MV-4-11 (cell line): Measurements from ENCODE around the gene MARS1.
"Not testable (repeated sequence)": the region's sequence is repeated elsewhere in the genome, so short reads cannot be mapped to it uniquely, and the experiment has no call there.

Experiments
- DNase-seq: peaks from one replicate; lab custom pipeline; 2025; lab: John Stamatoyannopoulos, UW

The MARS1 gene

DNA sequence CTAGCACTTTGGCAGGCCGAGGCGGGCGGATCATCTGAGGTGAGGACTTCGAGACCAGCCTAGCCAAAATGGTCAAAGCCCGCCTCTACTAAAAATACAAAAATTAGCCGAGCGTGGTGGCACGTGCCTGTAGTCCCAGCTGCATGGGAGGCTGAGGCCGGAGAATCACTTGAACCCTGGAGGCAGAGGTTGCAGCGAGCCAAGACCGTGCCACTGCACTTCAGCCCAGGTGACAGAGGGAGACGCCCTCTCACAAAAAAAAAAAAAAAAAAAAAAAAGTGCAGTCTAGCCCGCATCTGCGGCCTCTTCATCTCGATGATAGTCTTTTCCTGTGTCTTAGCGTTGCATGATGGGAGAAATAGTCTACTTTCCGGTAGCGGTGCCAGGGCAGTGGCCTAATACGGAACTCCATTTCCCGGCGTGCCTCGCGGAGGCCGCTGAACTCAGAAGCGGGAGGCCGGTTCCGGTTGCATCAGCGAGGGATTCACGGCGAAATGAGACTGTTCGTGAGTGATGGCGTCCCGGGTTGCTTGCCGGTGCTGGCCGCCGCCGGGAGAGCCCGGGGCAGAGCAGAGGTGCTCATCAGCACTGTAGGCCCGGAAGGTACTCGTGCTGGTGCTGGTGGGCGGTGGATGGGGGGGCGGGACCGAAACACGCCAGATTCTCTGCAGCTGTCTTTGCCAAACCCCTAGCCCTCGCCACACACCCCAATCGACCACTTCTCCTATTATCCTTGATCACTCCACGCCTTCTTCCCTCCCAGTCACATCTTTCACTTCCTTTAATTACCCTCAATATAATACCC is at the start of gene MARS1:
MARS1 (plus strand) TSS at position 472 of the 805 bp plus-strand sequence; CDS start at position 495, 23 bp downstream.
- peak; percentile 98 for DNase-seq

DNA sequence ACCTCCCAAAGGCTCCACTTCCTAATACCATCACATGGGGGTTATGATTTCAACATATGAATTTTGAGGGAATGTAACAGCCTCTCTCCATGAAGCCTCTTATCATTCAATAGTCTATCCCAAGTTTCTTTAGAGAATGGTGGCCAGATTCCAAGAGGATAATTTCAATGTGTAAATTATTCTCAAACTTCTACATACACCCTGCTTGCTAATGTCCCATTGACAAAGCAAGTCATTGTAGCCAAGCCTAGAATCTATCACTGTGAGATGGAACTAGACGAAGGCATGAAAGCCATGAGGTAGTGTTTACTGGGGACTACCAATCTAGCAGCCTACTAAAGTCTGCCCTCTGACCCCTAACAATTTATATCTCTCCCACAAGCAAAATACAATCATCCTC is 49.5 kb upstream of the MARS1 start:
- no peak for DNase-seq

DNA sequence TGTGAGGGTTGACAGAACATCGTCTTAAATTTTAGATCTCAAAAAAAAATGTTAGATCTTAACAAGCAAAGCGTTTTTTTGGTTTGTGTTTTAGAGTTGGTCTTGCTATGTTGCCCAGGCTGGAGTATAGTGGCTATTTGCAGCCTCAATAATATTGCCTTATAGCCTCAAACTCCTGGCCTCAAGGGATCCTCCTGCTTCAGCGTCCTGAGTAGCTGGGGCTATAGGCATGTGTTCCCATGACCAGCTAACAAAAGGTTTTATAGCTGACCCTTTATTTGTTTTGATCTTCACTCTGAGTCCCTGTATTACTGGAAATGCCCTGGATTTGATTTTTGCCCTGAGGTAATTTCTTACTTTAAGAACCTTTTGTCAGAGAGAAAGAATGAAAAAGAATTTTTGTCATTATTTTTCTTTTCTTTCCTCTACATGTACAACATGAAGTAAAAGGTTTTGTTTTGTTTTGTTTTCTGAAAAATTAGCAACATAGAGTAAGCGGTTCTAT is 48.1 kb upstream of the MARS1 start:
- no peak for DNase-seq

DNA sequence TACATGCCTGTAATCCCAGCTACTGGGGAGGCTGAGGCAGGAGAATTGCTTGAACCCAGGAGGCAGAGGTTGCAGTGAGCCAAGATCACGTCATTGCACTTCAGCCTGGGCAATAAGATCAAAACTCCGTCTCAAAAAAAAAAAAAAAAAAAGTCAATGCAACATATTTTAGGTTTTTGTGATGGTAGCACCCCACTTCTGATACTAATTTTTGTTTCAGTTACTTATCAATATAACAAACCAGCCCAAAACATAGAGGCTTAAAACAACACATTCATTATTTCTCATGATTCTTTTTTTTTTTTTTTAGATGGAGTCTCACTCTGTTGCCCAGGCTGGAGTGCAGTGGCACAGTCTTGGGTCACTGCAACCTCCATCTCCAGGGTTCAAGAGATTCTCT is 46.5 kb upstream of the MARS1 start:
- not testable (repeated sequence) for DNase-seq

DNA sequence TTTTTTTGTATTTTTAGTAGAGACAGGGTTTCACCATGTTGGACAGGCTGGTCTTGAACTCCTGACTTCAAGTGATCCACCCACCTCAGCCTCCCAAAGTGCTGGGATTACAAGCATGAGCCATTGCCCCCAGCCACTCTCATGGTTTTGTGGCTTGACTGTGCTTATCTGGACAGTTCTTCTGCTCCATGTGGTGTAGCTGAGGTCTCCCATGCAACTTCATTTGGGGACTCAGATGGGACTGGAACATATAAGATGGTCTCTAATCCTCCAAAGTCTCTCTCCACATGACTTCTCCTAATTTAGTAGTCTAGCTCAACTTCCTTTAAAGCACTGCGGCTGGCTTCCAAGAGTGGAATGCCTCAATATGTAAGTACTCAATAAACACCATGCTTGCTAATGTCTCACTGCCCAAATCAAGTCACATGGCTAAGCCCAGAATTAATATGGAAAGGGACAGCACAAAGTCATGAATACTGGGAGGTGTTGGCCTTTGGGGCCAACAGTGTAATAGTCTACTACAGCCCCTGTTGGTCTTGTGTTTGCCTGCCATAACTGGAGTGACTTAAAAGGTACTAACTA is 45.9 kb upstream of the MARS1 start:
- DNase-seq: peak; percentile 25

DNA sequence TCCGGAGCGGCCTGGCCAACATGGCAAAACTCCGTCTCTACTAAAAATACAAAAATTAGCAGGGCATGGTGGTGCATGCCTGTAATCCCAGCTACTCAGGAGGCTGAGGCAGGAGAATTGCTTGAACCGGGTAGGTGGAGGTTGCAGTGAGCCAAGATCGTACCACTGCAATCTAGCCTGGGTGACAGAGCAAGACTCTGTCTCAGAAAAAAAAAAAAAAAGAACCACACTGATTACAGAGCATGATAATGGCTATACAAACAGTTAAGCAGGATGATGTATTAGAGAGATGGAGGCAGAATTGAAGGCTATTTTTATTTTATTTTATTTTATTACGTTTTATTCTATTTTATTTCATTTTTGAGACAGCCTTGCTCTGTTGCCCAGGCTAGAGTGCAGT is 43.5 kb upstream of the MARS1 start:
- not testable (repeated sequence) for DNase-seq

DNA sequence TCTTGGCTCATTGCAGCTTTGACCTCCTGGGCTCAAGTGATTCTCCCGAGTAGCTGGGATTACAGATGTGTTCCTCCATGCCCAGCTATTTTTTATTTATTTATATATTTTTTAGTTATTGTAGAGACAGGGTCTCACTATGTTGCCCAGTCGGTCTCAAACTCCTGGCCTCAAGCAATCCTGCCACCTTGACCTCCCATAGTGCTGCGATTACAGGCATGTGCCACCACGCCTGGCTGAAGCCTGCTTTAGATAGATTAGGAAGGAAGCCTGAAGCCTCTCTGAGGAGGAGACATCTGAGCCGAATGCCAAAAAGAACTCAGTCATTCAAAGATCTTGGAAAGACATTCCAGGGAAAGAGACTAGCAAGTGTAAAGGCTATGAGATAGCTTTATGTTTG is 43.1 kb upstream of the MARS1 start:
- DNase-seq: no peak

DNA sequence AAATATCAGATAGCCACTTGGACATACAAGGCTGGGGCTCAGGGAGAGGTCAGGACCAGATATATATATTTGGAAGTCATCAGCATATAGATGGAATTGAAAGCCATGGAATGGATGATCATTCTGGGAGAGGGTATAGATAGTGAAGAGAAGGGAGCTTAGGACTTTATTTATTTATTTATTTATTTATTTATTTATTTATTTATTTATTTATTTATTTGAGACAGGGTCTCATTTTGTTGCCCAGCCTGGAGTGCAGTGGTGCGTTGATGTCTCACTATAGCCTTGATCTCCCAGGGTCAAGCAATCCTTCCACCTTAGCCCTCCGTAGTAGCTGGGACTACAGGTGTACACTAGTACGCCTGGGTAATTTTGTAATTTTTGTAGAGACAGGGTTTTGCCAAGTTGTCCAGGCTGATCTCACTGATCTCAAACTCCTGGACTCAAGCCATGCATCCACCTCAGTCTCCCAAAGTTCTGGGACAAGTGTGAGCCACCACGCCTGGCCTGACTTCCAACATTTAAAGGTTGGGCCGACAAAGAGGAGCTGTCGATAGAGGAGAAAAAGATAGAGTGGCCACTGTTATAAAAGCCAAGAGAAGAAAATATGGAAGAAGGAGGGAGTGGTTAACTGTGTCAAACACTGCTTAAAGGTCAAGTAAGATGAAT is 41.4 kb upstream of the MARS1 start:
- DNase-seq: no peak

DNA sequence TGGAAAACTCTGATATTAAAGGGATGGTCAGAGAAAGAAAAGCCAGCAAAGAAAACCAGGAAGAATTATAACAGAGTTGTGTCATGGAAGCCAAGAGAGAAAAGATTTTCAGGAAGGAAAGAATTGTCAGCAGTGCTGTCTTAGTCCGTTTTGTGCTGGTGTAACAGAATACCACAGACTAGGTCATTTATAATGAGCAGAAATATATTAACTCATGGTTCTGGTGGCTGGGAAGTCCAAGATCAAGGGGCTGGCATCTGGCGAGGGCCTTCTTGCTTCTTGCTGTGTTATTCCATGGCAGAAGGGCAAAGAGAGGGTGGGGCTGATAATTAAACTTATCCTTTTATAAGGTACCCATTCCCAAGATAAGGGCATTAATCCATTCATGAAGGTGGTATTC is 39.2 kb upstream of the MARS1 start:
- DNase-seq: no peak

DNA sequence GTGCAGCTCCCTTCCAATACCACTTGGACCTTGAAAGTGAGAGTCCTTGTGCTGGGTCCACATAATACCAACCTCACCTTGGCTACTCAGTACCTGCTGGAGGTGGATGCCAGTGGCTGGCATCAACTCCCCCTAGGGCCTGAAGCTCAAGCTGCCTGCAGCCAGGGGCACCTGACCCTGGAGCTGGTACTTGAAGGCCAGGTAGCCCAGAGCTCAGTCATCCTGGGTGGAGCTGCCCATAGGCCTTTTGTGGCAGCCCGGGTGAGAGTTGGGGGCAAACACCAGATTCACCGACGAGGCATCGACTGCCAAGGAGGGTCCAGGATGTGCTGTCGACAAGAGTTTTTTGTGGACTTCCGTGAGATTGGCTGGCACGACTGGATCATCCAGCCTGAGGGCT is 38.5 kb upstream of the MARS1 start:
- no peak for DNase-seq

DNA sequence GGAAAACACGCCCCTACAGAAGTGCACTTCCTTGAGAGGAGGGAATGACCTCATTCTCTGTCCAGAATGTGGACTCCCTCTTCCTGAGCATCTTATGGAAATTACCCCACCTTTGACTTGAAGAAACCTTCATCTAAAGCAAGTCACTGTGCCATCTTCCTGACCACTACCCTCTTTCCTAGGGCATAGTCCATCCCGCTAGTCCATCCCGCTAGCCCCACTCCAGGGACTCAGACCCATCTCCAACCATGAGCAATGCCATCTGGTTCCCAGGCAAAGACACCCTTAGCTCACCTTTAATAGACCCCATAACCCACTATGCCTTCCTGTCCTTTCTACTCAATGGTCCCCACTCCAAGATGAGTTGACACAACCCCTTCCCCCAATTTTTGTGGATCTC is 37.8 kb upstream of the MARS1 start:
- DNase-seq: no peak

DNA sequence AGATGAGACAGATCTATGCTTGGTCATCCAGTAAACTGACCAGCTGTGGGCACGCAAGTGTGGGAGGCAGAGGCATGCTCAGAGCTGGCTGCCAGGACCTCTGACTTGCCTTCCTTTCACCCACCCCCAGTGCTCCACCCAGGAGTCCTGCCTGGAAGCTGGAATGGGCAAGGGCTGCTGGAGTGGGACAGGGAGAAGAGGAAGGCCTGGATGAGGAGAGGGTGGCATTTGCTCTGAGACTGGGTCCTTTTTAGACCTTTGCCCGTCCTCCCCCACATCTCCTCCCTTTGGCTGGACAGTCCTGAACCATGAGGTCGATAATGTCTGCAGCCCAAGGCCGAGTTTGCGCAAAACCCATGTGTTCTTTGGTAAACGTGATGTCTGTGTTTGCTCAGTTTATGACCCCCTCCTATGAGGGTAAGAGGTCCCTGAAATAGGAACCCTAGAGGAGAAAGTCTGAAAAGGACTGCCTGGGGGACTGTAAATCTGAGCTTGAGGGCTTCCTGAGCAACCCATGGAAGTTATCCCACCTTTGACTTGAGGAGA is 36.6 kb upstream of the MARS1 start:
- DNase-seq: no peak

DNA sequence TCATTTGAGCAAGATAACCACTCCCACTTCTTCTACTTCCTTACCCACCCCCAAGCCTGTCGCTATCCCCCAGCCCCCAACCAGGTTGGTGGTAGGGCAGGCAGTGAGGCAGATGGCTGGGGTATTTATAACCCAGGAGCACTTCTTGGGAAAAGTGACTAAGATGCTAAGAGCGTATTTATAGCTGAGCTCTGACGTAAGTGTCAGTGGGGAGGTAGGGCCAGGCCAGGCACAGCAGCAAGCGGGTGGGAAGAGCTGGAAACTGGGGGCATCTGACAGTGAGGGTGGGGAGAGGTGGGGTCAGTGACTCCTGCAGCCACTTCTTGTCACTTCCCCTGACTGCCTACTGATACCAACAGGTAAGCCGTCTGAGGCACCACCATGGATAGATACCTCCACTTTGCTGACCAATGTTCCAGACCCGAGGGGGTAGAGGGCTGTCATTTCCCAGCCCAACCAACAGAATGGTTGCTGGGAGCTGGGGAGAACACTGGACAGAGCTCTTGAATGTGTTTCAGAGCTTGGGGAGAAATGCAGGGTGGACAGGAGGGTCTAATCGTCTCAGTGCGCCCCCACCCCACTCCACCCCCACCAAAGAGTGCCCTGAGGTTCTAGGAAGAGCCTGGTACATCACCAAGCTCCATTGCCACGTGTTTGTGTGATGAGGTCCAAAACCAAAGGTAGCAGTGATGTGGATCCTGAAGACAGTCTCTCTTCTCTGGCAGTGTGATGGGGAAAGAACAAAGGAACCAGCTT is 35.5 kb upstream of the MARS1 start:
- peak; percentile 84 for DNase-seq

DNA sequence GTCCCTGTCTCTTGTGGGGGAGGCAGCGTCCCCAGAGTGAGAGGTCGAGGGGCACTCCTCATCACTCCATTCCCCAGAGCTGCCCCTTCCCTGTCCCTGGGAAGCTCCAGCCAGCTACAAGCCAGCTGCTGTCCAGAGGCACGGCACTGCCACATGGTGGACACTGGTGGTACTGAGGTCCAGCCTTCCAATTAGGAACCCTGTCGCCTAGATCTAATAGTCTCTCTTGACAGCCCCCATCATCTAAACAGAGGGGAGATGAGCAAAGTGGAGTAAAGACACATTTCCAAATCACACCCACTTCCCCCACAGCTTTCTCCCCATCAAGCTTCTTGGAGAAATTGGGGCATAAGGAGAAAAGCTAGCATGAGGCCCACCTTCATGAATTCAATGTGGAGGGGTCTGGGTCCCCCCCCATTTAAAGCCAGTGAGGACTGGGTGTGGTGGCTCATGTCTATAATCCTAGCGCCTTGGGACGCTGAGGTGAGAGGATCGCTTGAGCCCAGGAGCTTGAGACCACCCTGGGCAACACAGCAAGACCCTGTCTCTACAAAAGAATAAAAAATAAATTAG is 34.8 kb upstream of the MARS1 start:
- DNase-seq: peak; percentile 62

DNA sequence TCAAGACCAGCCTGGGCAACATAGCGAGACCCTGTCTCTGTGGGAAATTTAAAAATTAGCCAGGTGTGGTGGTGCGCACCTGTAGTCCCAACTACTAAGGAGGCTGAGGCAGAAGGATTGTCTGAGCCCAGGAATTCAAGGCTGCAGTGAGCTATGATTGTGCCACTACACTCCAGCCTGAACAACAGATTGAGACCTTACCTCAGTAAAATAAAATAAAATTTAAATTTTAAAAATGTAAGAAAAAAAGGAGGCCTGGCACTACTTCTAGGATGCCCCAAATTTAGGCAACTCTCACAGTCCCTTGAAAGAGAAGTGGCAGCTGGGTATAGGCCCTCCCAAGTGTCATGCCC is 33.7 kb upstream of the MARS1 start:
- DNase-seq: no peak

DNA sequence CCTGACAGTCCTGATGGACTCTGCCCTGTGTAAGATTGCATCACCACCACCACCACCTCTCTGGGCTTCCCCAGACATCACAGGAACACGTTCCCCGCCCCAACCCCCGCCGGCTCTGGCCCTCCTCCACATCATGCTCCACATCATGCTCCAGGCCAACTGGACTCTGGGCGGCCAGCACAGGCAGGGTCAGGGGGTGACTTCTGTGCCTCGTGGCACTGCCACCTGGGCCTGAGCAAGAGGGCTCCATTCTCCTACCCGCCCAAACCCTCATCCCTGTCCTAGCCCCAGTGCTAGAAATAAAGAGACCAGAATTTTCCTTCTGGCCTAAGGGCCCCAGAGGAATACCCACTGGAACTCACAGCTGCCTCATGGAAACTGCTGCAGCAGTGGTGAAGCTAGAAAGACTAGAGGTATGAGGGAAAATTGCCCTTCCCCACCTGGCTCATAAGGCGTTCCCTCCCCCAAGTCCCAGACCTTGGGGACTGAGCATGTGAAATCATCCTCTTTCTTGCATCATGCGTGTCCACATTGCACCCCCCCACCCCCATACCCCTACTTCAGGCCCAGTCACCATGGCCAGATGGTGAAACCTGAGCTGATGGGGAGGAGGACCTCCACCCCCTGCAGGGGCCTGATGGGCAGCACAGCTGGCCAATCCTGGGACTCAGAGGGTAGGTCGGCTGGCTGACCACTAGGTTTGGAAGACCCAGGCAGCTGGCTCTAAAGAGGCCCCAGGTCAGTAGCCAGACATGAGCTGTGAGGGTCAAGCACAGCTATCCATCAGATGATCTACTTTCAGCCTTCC is 33.1 kb upstream of the MARS1 start, which contains the start of gene INHBE:
INHBE (plus strand) TSS at position 742 of the 808 bp plus-strand sequence. CDS start 230 bp downstream, outside the sequence.
- peak; percentile 69 for DNase-seq

DNA sequence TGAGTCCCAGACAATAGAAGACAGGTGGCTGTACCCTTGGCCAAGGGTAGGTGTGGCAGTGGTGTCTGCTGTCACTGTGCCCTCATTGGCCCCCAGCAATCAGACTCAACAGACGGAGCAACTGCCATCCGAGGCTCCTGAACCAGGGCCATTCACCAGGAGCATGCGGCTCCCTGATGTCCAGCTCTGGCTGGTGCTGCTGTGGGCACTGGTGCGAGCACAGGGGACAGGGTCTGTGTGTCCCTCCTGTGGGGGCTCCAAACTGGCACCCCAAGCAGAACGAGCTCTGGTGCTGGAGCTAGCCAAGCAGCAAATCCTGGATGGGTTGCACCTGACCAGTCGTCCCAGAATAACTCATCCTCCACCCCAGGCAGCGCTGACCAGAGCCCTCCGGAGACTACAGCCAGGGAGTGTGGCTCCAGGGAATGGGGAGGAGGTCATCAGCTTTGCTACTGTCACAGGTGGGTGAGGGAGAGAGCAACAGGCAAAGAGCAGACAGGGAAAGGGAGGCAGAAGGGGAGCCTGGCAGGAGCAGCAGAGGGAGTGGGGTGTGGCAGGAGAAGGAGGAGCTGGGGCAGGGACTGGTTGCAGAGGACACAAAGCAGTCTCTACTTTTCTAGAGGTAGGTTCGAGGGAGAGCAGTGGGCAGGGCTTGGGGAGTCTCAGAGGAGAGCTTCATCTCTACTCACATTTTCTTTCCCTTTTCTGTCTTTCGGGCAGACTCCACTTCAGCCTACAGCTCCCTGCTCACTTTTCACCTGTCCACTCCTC is 32.3 kb upstream of the MARS1 start:
- DNase-seq: no peak

DNA sequence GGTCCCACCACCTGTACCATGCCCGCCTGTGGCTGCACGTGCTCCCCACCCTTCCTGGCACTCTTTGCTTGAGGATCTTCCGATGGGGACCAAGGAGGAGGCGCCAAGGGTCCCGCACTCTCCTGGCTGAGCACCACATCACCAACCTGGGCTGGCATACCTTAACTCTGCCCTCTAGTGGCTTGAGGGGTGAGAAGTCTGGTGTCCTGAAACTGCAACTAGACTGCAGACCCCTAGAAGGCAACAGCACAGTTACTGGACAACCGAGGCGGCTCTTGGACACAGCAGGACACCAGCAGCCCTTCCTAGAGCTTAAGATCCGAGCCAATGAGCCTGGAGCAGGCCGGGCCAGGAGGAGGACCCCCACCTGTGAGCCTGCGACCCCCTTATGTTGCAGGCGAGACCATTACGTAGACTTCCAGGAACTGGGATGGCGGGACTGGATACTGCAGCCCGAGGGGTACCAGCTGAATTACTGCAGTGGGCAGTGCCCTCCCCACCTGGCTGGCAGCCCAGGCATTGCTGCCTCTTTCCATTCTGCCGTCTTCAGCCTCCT is 31.6 kb upstream of the MARS1 start:
- DNase-seq: peak; percentile 39

DNA sequence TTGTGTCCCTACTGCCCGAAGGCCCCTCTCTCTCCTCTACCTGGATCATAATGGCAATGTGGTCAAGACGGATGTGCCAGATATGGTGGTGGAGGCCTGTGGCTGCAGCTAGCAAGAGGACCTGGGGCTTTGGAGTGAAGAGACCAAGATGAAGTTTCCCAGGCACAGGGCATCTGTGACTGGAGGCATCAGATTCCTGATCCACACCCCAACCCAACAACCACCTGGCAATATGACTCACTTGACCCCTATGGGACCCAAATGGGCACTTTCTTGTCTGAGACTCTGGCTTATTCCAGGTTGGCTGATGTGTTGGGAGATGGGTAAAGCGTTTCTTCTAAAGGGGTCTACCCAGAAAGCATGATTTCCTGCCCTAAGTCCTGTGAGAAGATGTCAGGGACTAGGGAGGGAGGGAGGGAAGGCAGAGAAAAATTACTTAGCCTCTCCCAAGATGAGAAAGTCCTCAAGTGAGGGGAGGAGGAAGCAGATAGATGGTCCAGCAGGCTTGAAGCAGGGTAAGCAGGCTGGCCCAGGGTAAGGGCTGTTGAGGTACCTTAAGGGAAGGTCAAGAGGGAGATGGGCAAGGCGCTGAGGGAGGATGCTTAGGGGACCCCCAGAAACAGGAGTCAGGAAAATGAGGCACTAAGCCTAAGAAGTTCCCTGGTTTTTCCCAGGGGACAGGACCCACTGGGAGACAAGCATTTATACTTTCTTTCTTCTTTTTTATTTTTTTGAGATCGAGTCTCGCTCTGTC is 31.0 kb upstream of the MARS1 start:
- DNase-seq: no peak
